Measurements from ENCODE around the gene PPM1F.
A peak's percentile ranks its signal among the peaks of the same experiment; 100 is the strongest.

Gene PPM1F

GRCh38 chr22:21952586-21953571, at the start of gene PPM1F:
Gene PPM1F (minus strand): TSS chr22:21952848. CDS start chr22:21946048, 6,800 bp downstream.
- DNase-seq, result peak; percentile 92

GRCh38 chr22:22001664-22002525, 49.2 kb upstream of the PPM1F start:
- no peak for DNase-seq

- no peak for DNase-seq
Measured at GRCh38 chr22:21998595-21999247, 46.1 kb upstream of the PPM1F start.

- DNase-seq, result no peak
Measured at GRCh38 chr22:21996175-21996720, 43.6 kb upstream of the PPM1F start.

GRCh38 chr22:21995660-21996059, 43.0 kb upstream of the PPM1F start:
- DNase-seq, result no peak

GRCh38 chr22:21994881-21995444, 42.3 kb upstream of the PPM1F start:
- DNase-seq, result no peak

GRCh38 chr22:21992593-21993237, 40.1 kb upstream of the PPM1F start:
- no peak for DNase-seq

- DNase-seq, result no peak
Measured at GRCh38 chr22:21991774-21992173, 39.1 kb upstream of the PPM1F start.

- no peak for DNase-seq
Measured at GRCh38 chr22:21991304-21991596, 38.6 kb upstream of the PPM1F start.

- DNase-seq, result no peak
Measured at GRCh38 chr22:21990445-21991303, 38.0 kb upstream of the PPM1F start.

GRCh38 chr22:21989049-21989448, 36.4 kb upstream of the PPM1F start:
- DNase-seq, result no peak

GRCh38 chr22:21985214-21985613, 32.6 kb upstream of the PPM1F start:
- no peak for DNase-seq

GRCh38 chr22:21984793-21985192, 32.1 kb upstream of the PPM1F start:
- no peak for DNase-seq

GRCh38 chr22:21982338-21982965, 29.8 kb upstream of the PPM1F start, which contains the start of gene TOP3B:
Gene TOP3B (minus strand): TSS chr22:21982787. CDS start chr22:21975709, 7,078 bp downstream.
- peak; percentile 83 for DNase-seq

GRCh38 chr22:21981874-21982273, 29.2 kb upstream of the PPM1F start:
- DNase-seq, result no peak

GRCh38 chr22:21980547-21980946, 27.9 kb upstream of the PPM1F start:
- DNase-seq, result no peak

GRCh38 chr22:21978564-21979386, 26.1 kb upstream of the PPM1F start:
- no peak for DNase-seq

GRCh38 chr22:21977814-21978213, 25.2 kb upstream of the PPM1F start:
- no peak for DNase-seq

GRCh38 chr22:21975854-21976345, 23.3 kb upstream of the PPM1F start:
- DNase-seq, result no peak

All from stimulated activated CD4-positive, alpha-beta T cell treated with anti-CD3 and anti-CD28 coated beads, Interleukin-12 subunit alpha, Interleukin-12 subunit beta, amount 100 ng/mL, for 4 hours (primary cell).